Measurements from ENCODE around the gene ZNF397. TPM values are rescaled to one million over a fixed set of nuclear protein-coding genes. Genes with fewer than 3 reads are reported as not detected.

ZNF397 gene
- total and polyA plus RNA-seq, 9 of the 15 experiments (the other 6 are each of a cell fraction or from before 2014, with no cell fraction given), result 6.4 to 24.2 (median 19.3) TPM

- TF ChIP-seq CUX1 (CRISPR knock-in tag; IDR thresholded peaks at IDR 0.05), result no peak
- no peak for TF ChIP-seq ZNF280B (CRISPR knock-in tag; IDR thresholded peaks at IDR 0.05)
- no peak for TF ChIP-seq RERE (CRISPR knock-in tag; IDR thresholded peaks at IDR 0.05; ENCODE audit: borderline replicate concordance)
- no peak for TF ChIP-seq SLC30A9 (CRISPR knock-in tag; IDR thresholded peaks at IDR 0.05)
- TF ChIP-seq ZC3H11A (IDR thresholded peaks at IDR 0.05; ENCODE audit: low read depth, low read length), result 0 out of 2 replicates have a peak, but pooled peaks have one; percentile 30
- no peak for TF ChIP-seq ARID2 (IDR thresholded peaks at IDR 0.05)
These were observed 49.4 kb downstream of the ZNF397 start, which contains the start of gene ZSCAN30 (continued) for GRCh38 chr18:35290094-35290735.

Data from K562 (cell line).